HG03280 (cell line): ENCODE results near the gene PPT1.
A peak's percentile ranks its signal among the peaks of the same experiment; 100 is the strongest.
"Not testable (repeated sequence)": the region's sequence is repeated elsewhere in the genome, so short reads cannot be mapped to it uniquely, and the experiment has no call there.

Source experiments
- ATAC-seq: cut with Tn5 transposase; IDR thresholded peaks from one replicate; pipeline ENCODE4 v1.9.1; 2021; ENCODE audit warnings: mild to moderate bottlenecking, moderate library complexity; ENCODE audit not compliant: unreplicated experiment

The PPT1 gene

GRCh38 chr1:40092706-40093639, 4.1 kb downstream of the PPT1 start:
- ATAC-seq: no peak

- no peak for ATAC-seq
Measured at GRCh38 chr1:40092241-40092640, 4.8 kb downstream of the PPT1 start.

- no peak for ATAC-seq
Measured at GRCh38 chr1:40090652-40091355, 6.2 kb downstream of the PPT1 start.

- ATAC-seq: not testable (repeated sequence)
Measured at GRCh38 chr1:40084750-40085149, 12.3 kb downstream of the PPT1 start.

GRCh38 chr1:40081871-40082270, 15.2 kb downstream of the PPT1 start:
- no peak for ATAC-seq

GRCh38 chr1:40079774-40080400, 17.2 kb downstream of the PPT1 start:
- no peak for ATAC-seq

GRCh38 chr1:40078512-40079333, 18.3 kb downstream of the PPT1 start:
- ATAC-seq: peak; percentile 55

GRCh38 chr1:40076895-40077312, 20.1 kb downstream of the PPT1 start:
- ATAC-seq: no peak

- ATAC-seq: no peak
Measured at GRCh38 chr1:40075266-40075665, 21.8 kb downstream of the PPT1 start.

- no peak for ATAC-seq
Measured at GRCh38 chr1:40073062-40073461, 24.0 kb downstream of the PPT1 start.

- no peak for ATAC-seq
Measured at GRCh38 chr1:40072142-40072541, 24.9 kb downstream of the PPT1 start.

- ATAC-seq: no peak
Measured at GRCh38 chr1:40067851-40068250, 29.2 kb downstream of the PPT1 start.

GRCh38 chr1:40067023-40067422, 30.0 kb downstream of the PPT1 start:
- ATAC-seq: no peak

GRCh38 chr1:40064797-40065499, 32.1 kb downstream of the PPT1 start:
- ATAC-seq: peak; percentile 77

- ATAC-seq: no peak
Measured at GRCh38 chr1:40059960-40060750, 36.9 kb downstream of the PPT1 start.

- peak; percentile 51 for ATAC-seq
Measured at GRCh38 chr1:40059338-40059959, 37.6 kb downstream of the PPT1 start.

GRCh38 chr1:40058453-40059337, 38.4 kb downstream of the PPT1 start:
- no peak for ATAC-seq

GRCh38 chr1:40058097-40058452, 39.0 kb downstream of the PPT1 start:
- no peak for ATAC-seq
